Measurements from ENCODE around the gene PPFIA3.
"Not testable (repeated sequence)": the region's sequence is repeated elsewhere in the genome, so short reads cannot be mapped to it uniquely, and the experiment has no call there.

PPFIA3 gene

DNA sequence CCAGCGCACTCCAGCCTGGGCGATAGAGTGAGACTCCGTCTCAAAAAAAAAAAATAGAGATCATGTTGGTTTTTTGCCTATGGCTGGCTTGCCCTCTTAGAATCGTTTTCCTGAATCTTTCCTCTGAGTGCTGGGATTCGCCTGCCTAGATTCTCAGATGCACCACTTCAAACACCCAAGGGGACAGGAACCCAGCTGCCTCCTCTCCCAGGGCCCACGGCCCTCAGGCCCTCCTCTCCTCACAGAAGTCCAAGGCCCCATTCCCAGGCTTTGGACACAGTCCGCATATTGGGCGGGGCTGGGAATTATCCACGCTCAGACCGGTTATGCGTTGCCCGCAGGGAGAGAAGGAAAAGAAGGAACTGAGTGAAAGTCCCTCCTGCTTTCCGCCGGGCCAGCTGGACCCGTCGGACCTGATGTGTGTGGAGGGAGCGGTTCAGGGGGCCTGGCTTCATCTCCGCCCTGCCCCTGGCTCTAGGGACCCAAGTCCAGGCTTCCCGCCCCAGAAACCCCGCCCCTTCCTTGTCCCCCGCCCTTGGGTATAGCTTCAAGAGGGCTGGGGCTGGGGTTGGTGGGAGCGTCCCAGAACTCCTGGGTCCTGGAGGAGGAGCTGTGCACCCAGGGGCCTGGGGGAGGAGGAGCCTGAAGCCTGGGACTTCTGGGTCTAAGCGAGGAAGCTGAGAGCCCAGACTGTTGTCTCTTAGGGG is 5.8 kb downstream of the PPFIA3 start:
- no peak for DNase-seq

DNA sequence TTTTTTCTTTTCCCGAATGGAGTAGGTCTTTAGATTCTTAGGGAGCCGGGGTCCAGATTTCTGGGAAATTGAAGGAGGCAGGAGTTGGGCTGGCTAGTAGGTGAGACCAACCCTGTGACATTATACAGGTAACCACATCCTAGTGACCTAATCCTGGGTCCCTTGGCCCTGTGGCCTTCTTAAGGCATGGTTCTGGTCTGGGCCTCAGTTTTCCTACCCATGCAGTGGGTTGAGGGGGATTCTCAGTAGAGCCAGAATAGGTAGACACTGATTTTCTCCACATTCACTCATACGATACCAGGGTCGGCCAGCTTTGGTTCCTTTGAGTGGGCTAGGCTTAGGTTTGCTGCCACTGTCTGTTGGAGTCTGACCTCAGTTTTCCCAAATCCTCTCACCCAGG is 7.2 kb downstream of the PPFIA3 start:
- no peak for DNase-seq

GRCh38 chr19:49127225-49127624 is 7.9 kb downstream of the PPFIA3 start:
- not testable (repeated sequence) for DNase-seq

DNA sequence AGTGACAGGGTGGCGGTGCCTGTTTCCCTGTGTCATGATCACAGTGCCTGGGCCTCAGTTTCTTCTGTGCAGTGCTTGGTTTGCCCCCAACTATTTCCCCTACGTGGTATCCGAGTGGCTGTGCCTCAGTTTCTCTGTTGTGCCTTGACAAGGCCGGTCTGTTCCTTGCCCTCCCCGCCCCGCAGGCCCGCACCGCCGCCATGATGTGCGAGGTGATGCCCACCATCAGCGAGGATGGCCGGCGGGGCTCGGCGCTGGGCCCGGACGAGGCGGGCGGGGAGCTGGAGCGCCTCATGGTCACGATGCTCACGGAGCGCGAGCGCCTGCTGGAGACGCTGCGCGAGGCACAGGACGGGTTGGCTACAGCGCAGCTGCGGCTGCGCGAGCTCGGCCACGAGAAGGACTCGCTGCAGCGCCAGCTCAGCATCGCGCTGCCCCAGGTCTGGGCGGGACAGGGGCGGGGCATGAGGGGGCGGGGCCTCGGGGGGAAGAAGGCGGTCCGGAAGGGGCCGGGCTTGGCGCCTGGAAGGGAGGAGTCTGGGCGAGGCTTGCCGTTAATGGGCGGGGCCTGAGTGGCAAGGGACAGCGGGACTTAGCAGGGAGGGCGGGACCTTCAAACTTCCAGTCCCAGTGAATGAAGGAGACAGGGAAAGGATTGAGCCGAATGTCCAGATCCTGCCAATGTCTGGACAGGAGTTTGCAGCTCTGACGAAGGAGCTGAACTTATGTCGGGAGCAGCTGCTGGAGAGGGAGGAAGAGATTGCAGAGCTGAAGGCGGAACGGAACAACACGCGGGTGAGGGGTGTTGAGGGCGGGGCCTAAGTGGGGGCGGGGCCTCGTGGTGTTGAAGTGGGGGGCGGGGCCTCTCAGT is 8.6 kb downstream of the PPFIA3 start:
- peak; percentile 95 for DNase-seq

- DNase-seq = no peak
Measured at GRCh38 chr19:49128545-49129237, 9.3 kb downstream of the PPFIA3 start.

GRCh38 chr19:49129238-49129583 is 9.9 kb downstream of the PPFIA3 start:
- no peak for DNase-seq

GRCh38 chr19:49130325-49130724 is 11.0 kb downstream of the PPFIA3 start:
- DNase-seq = no peak

- DNase-seq = no peak
Measured at GRCh38 chr19:49132974-49133609, 13.7 kb downstream of the PPFIA3 start.

- no peak for DNase-seq
Measured at GRCh38 chr19:49133621-49134454, 14.5 kb downstream of the PPFIA3 start.

DNA sequence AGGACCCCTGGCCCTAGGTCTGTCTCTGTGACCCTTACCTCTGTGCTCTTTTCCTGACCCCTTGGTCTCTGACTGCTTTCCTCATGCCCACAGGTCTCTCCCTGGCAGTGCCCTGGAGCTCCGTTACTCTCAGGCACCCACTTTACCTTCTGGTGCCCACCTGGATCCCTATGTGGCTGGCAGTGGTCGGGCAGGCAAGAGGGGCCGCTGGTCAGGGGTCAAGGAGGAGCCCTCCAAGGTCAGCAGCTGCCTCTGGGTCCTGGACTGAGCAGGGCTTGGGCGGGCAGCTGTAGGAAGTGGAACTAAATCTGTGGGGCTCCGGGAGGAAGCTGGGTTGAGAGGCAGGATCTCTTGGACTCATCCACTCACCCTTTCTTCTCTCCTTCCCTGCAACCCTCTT is 16.3 kb downstream of the PPFIA3 start:
- DNase-seq = no peak

GRCh38 chr19:49136771-49137171 is 17.4 kb downstream of the PPFIA3 start:
- no peak for DNase-seq

DNA sequence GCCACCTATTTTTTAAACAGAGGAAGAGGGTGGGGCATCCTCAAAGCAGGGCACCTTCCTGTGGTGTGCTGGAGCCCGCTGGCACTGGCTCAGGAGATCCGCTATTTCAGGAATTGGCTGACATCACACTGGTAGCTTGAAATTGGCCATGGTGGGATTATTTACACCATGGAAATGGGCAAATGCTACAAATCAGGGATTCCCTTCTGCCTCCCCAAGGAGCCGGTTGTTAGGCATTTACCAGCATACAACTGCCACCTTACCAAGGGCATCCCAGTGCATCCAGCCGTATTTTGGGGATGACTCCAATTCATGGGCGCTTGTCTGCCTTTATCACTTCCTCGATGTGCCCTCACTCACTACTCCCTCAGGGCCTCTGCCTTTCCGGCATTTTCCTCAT is 21.6 kb downstream of the PPFIA3 start:
- DNase-seq = no peak

DNA sequence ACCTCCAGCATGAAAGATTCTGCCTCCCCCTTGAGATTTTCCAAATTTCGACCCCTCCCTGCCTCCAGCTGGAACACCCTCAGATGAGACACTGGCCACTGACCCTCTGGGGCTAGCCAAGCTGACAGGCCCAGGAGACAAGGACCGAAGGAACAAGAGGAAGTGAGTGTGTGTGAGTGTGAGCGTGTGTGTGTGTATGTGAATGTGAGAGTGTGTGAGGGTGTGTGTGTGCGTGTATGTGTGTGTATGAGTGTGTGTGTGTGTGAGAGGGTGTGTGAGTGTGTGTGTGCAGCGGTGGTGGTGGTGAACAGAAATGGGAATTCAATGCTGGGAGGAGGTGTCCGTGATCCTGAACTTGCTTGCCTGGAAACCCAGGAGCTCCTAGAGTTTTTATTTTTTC is 22.0 kb downstream of the PPFIA3 start:
- DNase-seq = no peak

- DNase-seq = peak; percentile 90
Measured at GRCh38 chr19:49142866-49143335, 23.6 kb downstream of the PPFIA3 start.

GRCh38 chr19:49145573-49146407 is 26.4 kb downstream of the PPFIA3 start:
- DNase-seq = peak; percentile 72

DNA sequence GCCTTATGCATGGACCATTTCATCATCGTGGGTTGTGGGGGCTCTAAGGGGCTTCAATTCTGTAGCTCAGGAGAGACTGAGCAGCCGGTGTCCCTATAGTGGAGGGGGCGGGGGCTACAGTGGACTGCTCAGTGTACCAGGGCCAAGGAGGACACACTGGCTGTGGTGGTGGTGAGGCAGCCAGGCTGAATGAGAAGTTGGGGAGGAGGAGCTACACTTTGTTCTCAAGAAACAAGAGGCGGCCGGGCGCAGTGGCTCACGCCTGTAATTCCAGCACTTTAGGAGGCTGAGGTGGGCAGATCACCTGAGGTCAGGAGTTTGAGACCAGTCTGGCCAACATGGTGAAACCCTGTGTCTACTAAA is 27.0 kb downstream of the PPFIA3 start:
- not testable (repeated sequence) for DNase-seq

DNA sequence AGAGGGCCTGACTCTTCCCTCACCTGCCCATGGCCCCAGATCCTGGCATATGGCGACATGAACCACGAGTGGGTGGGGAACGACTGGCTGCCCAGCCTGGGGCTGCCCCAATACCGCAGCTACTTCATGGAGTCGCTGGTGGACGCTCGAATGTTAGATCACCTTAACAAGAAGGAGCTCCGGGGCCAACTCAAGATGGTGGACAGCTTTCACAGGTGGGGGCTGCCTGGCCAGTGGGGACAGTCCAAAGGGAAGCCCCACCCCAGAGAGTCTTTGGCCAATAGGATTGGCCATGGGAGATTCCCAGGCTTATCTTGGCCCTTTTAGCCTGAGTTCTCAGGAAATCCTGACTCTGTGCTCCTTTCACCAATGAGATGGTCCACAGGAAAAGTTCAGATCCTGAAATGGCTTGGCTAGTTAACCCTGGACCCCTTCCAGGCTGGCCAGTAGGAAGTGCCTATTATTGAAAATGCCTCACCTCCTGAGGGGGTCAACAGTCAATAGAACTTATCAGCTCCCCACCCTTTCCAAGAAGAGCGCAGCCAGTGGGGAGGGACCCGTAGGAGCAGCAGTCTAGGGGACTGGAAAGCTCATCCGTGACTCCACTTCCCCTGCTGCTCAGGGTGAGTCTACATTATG is 28.8 kb downstream of the PPFIA3 start:
- DNase-seq = no peak

DNA sequence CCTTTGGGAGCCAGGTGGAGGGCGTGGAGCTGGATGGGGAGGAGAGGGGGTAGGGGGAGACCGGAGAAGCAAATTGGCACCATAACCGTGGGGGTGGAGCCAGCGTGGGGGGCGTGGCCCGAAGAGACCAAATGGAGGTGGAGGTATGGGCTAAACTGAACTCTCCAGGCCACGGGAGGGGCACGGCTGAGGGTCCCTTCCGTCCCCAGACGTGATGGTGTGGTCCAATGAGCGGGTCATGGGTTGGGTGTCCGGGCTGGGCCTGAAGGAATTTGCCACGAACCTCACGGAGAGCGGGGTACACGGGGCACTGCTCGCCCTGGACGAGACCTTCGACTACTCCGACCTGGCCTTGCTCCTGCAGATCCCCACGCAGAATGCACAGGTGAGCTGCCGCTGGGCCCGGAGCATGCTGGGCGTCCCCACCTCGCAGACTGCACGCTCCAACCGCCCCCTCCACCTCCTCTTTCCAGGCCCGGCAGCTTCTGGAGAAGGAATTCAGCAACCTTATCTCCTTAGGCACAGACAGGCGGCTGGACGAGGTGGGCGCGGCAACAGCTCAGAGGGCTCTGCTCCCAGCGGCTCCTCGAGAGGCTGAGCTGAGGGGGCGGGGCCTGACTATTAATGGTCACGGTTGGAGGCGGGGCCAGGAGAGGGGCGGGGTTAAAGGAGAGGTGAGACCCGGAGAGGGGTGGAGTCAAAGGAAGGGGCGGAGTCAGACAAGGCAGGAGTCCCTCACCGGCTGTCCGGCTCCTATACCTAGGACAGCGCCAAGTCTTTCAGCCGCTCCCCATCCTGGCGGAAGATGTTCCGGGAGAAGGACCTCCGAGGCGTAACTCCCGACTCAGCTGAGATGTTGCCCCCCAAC is 29.7 kb downstream of the PPFIA3 start:
- peak; percentile 82 for DNase-seq

DNA sequence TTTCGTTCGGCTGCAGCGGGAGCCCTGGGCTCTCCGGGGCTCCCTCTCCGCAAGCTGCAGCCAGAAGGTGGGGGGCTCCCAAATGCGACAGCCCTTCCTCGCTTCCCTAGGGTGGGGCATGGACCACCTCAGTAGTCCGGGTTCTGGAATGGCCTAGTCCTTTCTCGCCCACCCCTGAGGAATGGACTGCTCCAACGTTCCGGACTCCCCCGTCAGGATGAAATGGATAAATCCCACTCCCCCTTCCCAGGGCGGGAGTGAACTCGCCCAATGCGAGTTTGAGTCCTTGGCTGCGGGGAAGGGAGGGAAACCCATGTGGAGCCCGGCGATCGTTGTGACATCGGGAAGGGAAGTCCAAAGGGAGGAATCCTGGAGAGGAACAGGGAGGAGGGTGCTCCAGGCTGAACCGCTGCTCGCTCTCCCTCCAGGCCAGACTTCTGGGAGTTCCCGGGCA is 30.3 kb downstream of the PPFIA3 start:
- DNase-seq = no peak
